ENCODE measurements around the gene DHRSX.

Gene DHRSX

GRCh38 chrX:2325076-2325784, 175.5 kb downstream of the DHRSX start:
- Histone ChIP-seq H2BK15ac (ENCODE audit: low read length) (no peak overlapping the region), H3K4me2 (ENCODE audit: insufficient read depth, low read length, poor library complexity, severe bottlenecking) (no peak overlapping the region), H3K4me1 (ENCODE audit: control insufficient read depth in 2 of 2, insufficient read depth in 1 of 2, low read depth in 1 of 2, low read length in 2 of 2) (peaks cover 3 to 4% of the 10 kb centered on the region in 2 donors), H3K79me1 (ENCODE audit: low read depth, low read length) (no peaks in the 10 kb centered on the region), H3K27me3 (ENCODE audit: control insufficient read depth in 3 of 3, insufficient read depth in 3 of 3, low read depth in 1 of 3, low read length in 3 of 3) (no peaks in the 10 kb centered on the region), H3K4me3 (ENCODE audit: low read length in 2 of 2) (peak overlapping the region in 1 of 2 donors; percentile 36), H3K14ac (ENCODE audit: low read length) (no peak overlapping the region), H3K36me3 (replicated peaks in 1 of 2; ENCODE audit: control insufficient read depth in 2 of 2, insufficient read depth in 2 of 2, low read length in 2 of 2) (no peaks in the 10 kb centered on the region), H2BK5ac (ENCODE audit: low read length) (no peak overlapping the region), H3K4ac (ENCODE audit: low read length) (no peak overlapping the region), H3K9ac (ENCODE audit: low read depth, low read length, poor library complexity) (no peak overlapping the region), H3K27ac (replicated peaks; ENCODE audit: low read length) (no peak overlapping the region), H3K18ac (ENCODE audit: low read length) (peak overlapping the region; percentile 7), H2AFZ (ENCODE audit: low read length) (no peak overlapping the region), H3K9me3 (replicated peaks in 1 of 2; ENCODE audit: control insufficient read depth in 2 of 2, insufficient read depth in 1 of 2, low read depth in 1 of 2, low read length in 2 of 2) (peaks cover 0 to 2% of the 10 kb centered on the region in 2 donors), H2AK5ac (ENCODE audit: low read depth, low read length) (no peak overlapping the region), H2BK12ac (ENCODE audit: low read length) (no peak overlapping the region), H3K23ac (ENCODE audit: low read depth, low read length, poor library complexity) (no peak overlapping the region), H2BK120ac (ENCODE audit: low read depth, low read length) (no peak overlapping the region), H4K8ac (ENCODE audit: low read depth, low read length) (no peak overlapping the region), H4K91ac (ENCODE audit: low read depth, low read length, poor library complexity) (no peak overlapping the region)
- no peak for DNase-seq (ENCODE audit: low spot score)
- no CpG with 5 or more reads among the region's 27 CpGs for WGBS, 2 donors (ENCODE audit: extremely low coverage in 2 of 2, insufficient read length in 2 of 2, insufficient replicate concordance in 1 of 2)

GRCh38 chrX:2324151-2324550, 176.6 kb downstream of the DHRSX start:
- Histone ChIP-seq H2BK120ac (ENCODE audit: low read depth, low read length) (no peak overlapping the region), H3K9me3 (replicated peaks in 1 of 2; ENCODE audit: control insufficient read depth in 2 of 2, insufficient read depth in 1 of 2, low read depth in 1 of 2, low read length in 2 of 2) (peaks cover 0 to 2% of the 10 kb centered on the region in 2 donors), H4K91ac (ENCODE audit: low read depth, low read length, poor library complexity) (no peak overlapping the region), H2BK12ac (ENCODE audit: low read length) (peak overlapping the region; percentile 4), H3K14ac (ENCODE audit: low read length) (no peak overlapping the region), H2BK5ac (ENCODE audit: low read length) (no peak overlapping the region), H2BK15ac (ENCODE audit: low read length) (no peak overlapping the region), H3K9ac (ENCODE audit: low read depth, low read length, poor library complexity) (no peak overlapping the region), H3K4ac (ENCODE audit: low read length) (no peak overlapping the region), H3K27ac (replicated peaks; ENCODE audit: low read length) (no peak overlapping the region), H3K36me3 (replicated peaks in 1 of 2; ENCODE audit: control insufficient read depth in 2 of 2, insufficient read depth in 2 of 2, low read length in 2 of 2) (no peaks in the 10 kb centered on the region), H3K4me1 (ENCODE audit: control insufficient read depth in 2 of 2, insufficient read depth in 1 of 2, low read depth in 1 of 2, low read length in 2 of 2) (peaks cover 2 to 4% of the 10 kb centered on the region in 2 donors), H3K18ac (ENCODE audit: low read length) (no peak overlapping the region), H4K8ac (ENCODE audit: low read depth, low read length) (no peak overlapping the region), H3K27me3 (ENCODE audit: control insufficient read depth in 3 of 3, insufficient read depth in 3 of 3, low read depth in 1 of 3, low read length in 3 of 3) (no peaks in the 10 kb centered on the region), H3K23ac (ENCODE audit: low read depth, low read length, poor library complexity) (no peak overlapping the region), H3K79me1 (ENCODE audit: low read depth, low read length) (no peaks in the 10 kb centered on the region), H3K4me3 (ENCODE audit: low read length in 2 of 2) (no peak overlapping the region), H2AFZ (ENCODE audit: low read length) (no peak overlapping the region), H2AK5ac (ENCODE audit: low read depth, low read length) (no peak overlapping the region), H3K4me2 (ENCODE audit: insufficient read depth, low read length, poor library complexity, severe bottlenecking) (no peak overlapping the region)
- no CpG with 5 or more reads among the region's 8 CpGs for WGBS, 2 donors (ENCODE audit: extremely low coverage in 2 of 2, insufficient read length in 2 of 2, insufficient replicate concordance in 1 of 2)
- DNase-seq (ENCODE audit: low spot score), result no peak

- H2BK5ac ChIP-seq (ENCODE audit: low read length), result no peak overlapping the region
- no peak overlapping the region for H2BK120ac ChIP-seq (ENCODE audit: low read depth, low read length)
- no CpG with 5 or more reads among the region's 9 CpGs for WGBS, 2 donors (ENCODE audit: extremely low coverage in 2 of 2, insufficient read length in 2 of 2, insufficient replicate concordance in 1 of 2)
- H3K14ac ChIP-seq (ENCODE audit: low read length), result no peak overlapping the region
- H3K4me2 ChIP-seq (ENCODE audit: insufficient read depth, low read length, poor library complexity, severe bottlenecking), result no peak overlapping the region
- peak overlapping the region; percentile 57 for H2AK5ac ChIP-seq (ENCODE audit: low read depth, low read length)
- H3K9ac ChIP-seq (ENCODE audit: low read depth, low read length, poor library complexity), result no peak overlapping the region
- peak overlapping the region; percentile 29 for H3K23ac ChIP-seq (ENCODE audit: low read depth, low read length, poor library complexity)
- no peak overlapping the region for H4K91ac ChIP-seq (ENCODE audit: low read depth, low read length, poor library complexity)
- no peaks in the 10 kb centered on the region for H3K27me3 ChIP-seq (ENCODE audit: control insufficient read depth in 3 of 3, insufficient read depth in 3 of 3, low read depth in 1 of 3, low read length in 3 of 3)
- no peak overlapping the region for H4K8ac ChIP-seq (ENCODE audit: low read depth, low read length)
- no peaks in the 10 kb centered on the region for H3K9me3 ChIP-seq (replicated peaks in 1 of 2; ENCODE audit: control insufficient read depth in 2 of 2, insufficient read depth in 1 of 2, low read depth in 1 of 2, low read length in 2 of 2)
- H3K36me3 ChIP-seq (replicated peaks in 1 of 2; ENCODE audit: control insufficient read depth in 2 of 2, insufficient read depth in 2 of 2, low read length in 2 of 2), result no peaks in the 10 kb centered on the region
- H3K79me1 ChIP-seq (ENCODE audit: low read depth, low read length), result no peaks in the 10 kb centered on the region
- H3K4me1 ChIP-seq (ENCODE audit: control insufficient read depth in 2 of 2, insufficient read depth in 1 of 2, low read depth in 1 of 2, low read length in 2 of 2), result peaks cover 2 to 4% of the 10 kb centered on the region in 2 donors
- no peak overlapping the region for H3K18ac ChIP-seq (ENCODE audit: low read length)
- H2BK12ac ChIP-seq (ENCODE audit: low read length), result no peak overlapping the region
- H3K4ac ChIP-seq (ENCODE audit: low read length), result no peak overlapping the region
- H3K27ac ChIP-seq (replicated peaks; ENCODE audit: low read length), result no peak overlapping the region
- no peak overlapping the region for H2AFZ ChIP-seq (ENCODE audit: low read length)
- no peak overlapping the region for H2BK15ac ChIP-seq (ENCODE audit: low read length)
- DNase-seq (ENCODE audit: low spot score), result no peak
- H3K4me3 ChIP-seq (ENCODE audit: low read length in 2 of 2), result no peak overlapping the region
Measured at GRCh38 chrX:2321411-2321810, 179.4 kb downstream of the DHRSX start.

GRCh38 chrX:2320580-2321327, 180.0 kb downstream of the DHRSX start:
- H3K18ac ChIP-seq (ENCODE audit: low read length), result no peak overlapping the region
- H2BK120ac ChIP-seq (ENCODE audit: low read depth, low read length), result no peak overlapping the region
- no peaks in the 10 kb centered on the region for H3K79me1 ChIP-seq (ENCODE audit: low read depth, low read length)
- no peak overlapping the region for H2BK15ac ChIP-seq (ENCODE audit: low read length)
- no peaks in the 10 kb centered on the region for H3K27me3 ChIP-seq (ENCODE audit: control insufficient read depth in 3 of 3, insufficient read depth in 3 of 3, low read depth in 1 of 3, low read length in 3 of 3)
- no peak overlapping the region for H4K8ac ChIP-seq (ENCODE audit: low read depth, low read length)
- peak overlapping the region; percentile 29 for H3K23ac ChIP-seq (ENCODE audit: low read depth, low read length, poor library complexity)
- H2BK5ac ChIP-seq (ENCODE audit: low read length), result no peak overlapping the region
- H3K14ac ChIP-seq (ENCODE audit: low read length), result no peak overlapping the region
- H2AFZ ChIP-seq (ENCODE audit: low read length), result no peak overlapping the region
- no peak overlapping the region for H3K27ac ChIP-seq (replicated peaks; ENCODE audit: low read length)
- H3K9ac ChIP-seq (ENCODE audit: low read depth, low read length, poor library complexity), result no peak overlapping the region
- H3K4me2 ChIP-seq (ENCODE audit: insufficient read depth, low read length, poor library complexity, severe bottlenecking), result no peak overlapping the region
- no peak overlapping the region for H3K4ac ChIP-seq (ENCODE audit: low read length)
- no peak overlapping the region for H4K91ac ChIP-seq (ENCODE audit: low read depth, low read length, poor library complexity)
- peaks cover 2 to 4% of the 10 kb centered on the region in 2 donors for H3K4me1 ChIP-seq (ENCODE audit: control insufficient read depth in 2 of 2, insufficient read depth in 1 of 2, low read depth in 1 of 2, low read length in 2 of 2)
- H3K9me3 ChIP-seq (replicated peaks in 1 of 2; ENCODE audit: control insufficient read depth in 2 of 2, insufficient read depth in 1 of 2, low read depth in 1 of 2, low read length in 2 of 2), result no peaks in the 10 kb centered on the region
- no peak overlapping the region for H2BK12ac ChIP-seq (ENCODE audit: low read length)
- no peaks in the 10 kb centered on the region for H3K36me3 ChIP-seq (replicated peaks in 1 of 2; ENCODE audit: control insufficient read depth in 2 of 2, insufficient read depth in 2 of 2, low read length in 2 of 2)
- no peak for DNase-seq (ENCODE audit: low spot score)
- no CpG with 5 or more reads among the region's 20 CpGs for WGBS, 2 donors (ENCODE audit: extremely low coverage in 2 of 2, insufficient read length in 2 of 2, insufficient replicate concordance in 1 of 2)
- H2AK5ac ChIP-seq (ENCODE audit: low read depth, low read length), result peak overlapping the region; percentile 57
- H3K4me3 ChIP-seq (ENCODE audit: low read length in 2 of 2), result no peak overlapping the region
